GM10266 (cell line): ENCODE measurements around the gene RHBDD1.

ENCODE experiments used
- DNase-seq: peaks from one replicate; pipeline ENCODE4 v3.0.0; 2012; ENCODE audit errors: extremely low spot score
- CTCF ChIP-seq: IDR thresholded peaks from 2 replicates; pipeline ENCODE4 v1.5.1; 2012; ENCODE audit warnings: mild to moderate bottlenecking, low read depth; ENCODE audit not compliant: control insufficient read depth, insufficient read depth; ENCODE audit errors: missing control alignments

Gene RHBDD1

GRCh38 chr2:226915846-226916360 is 80.0 kb downstream of the RHBDD1 start:
- no peak for DNase-seq

GRCh38 chr2:226916669-226917068 is 80.8 kb downstream of the RHBDD1 start:
- TF ChIP-seq CTCF, result no peak
- DNase-seq, result no peak

More at GRCh38 chr2:226915846-226916360, 80.0 kb downstream of the RHBDD1 start:
- no peak for TF ChIP-seq CTCF

DNA sequence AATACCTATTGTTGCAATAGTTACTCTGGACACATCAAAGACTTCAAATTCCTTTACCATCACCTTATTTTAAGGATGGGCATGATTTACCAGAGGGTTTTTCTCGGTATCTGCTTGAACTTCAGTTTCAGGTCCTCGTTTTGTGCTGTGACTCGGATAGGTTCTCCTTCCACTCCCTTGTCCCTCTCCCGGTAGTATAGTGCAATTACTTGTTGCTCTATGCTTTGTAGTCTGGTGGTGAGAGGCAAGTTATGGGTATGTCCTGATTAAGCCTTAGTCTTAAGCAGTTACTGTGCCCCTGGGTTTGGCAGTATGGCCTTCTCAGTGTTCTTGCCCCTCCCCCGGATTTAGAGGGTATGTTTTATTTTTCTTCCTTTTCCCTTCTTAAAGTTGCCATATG is 96.6 kb downstream of the RHBDD1 start:
- no peak for TF ChIP-seq CTCF
- no peak for DNase-seq

DNA sequence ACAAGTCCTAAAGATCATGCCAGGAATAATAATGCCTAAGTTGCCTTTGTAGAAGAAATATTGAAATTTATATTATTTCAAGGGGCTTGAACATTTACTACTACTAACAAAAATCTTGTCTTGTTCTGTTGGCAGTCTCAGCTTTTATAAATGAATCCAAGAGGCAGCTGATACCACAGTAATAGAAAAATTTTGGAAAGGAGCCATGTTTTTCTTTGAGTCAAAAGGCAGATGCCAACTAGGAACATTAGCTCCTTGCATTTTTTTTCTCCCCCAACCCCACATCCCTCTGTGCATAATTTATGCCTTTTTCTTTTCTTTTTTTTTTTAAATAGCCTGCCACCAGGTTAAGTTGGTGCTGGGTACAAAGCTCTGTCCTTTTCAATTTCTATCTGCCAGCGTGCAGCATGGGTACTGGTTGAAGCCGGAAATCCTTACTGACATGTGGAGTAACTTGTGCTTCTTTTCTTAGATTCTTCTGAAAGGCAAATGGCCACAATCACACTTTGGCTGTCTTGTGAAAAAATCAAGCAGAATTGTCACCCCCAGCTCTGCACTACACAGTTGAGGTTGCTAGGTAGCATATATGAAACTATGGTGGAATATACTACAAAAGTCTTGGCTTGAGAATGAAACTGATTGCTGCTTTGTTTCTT is 98.8 kb downstream of the RHBDD1 start:
- DNase-seq, result no peak
- TF ChIP-seq CTCF, result no peak

DNA sequence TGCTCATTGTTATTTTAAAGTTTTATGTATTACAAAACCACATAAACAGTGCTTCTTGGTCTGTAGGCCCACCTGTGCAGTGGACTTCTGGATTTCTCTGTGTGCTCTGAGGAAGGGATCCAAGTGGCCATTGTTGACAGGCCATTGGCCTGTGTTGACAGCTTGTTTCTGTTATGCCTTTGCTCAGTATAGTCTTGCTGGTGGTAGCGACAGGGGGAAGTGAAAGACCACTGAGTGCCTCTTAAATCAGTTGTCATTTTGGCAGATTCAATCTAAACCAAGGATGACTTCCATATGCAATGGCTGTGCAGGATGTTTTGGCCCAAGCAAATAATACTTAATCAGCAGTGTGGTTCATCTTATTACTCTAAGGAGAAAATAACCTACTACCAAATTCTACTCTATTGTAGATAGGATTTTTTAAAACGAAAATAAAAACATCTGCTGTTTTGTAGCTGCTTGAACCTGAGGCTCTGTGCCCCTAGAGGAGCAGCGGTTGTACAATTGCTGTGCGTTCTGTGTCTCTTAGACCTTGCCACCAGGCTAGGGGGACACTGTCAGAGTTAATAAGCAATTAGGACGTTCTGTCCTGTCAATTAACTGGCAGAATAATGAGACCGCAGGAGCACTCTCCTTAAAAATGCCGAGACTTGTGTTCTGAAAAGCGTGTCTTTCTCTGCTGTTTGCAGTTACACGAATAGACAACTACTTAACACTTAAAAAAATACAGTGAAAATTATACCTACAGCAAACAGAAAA is 108.2 kb downstream of the RHBDD1 start:
- no peak for DNase-seq
- no peak for TF ChIP-seq CTCF

DNA sequence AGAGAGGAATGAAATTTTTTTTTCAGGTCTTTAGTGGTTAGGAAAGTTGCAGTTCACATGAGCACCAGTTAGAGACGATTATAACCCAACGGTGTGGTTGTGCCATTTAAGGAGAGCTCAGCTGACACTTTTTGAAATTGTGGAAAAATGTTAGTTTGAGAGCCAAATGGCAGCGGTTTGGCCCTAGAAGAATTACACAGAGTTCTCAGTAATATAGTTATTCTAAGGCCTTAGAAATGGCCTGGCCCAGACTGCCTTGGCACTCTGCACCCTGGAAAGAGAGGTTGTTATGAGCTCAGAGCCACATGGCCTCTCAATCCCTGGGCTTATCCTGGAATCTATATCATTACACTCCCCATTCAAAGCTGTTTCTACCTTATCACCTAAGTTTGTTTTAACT is 117.4 kb downstream of the RHBDD1 start:
- TF ChIP-seq CTCF, result no peak
- no peak for DNase-seq

DNA sequence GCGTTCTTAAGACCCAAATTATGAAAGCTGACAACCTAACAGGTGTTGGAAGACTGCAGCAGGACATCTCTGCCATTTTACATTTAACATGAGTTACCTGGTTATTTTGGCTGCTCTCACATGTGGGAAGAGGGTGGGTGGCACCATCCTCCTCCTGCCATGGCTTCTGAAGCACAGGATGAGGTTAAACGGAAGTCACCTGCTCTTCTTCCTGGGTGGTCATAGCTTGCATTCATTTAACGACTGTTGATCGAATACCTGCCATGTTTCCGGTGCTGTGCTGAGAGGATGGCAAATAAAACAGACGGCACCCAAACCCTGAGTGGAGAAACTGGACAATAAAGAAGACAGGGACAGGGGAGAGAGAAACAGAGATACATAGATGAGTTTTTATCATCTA is 118.0 kb downstream of the RHBDD1 start:
- no peak for DNase-seq
- no peak for TF ChIP-seq CTCF
